ENCODE measurements around the gene ANKRD55.

GRCh38 chr5:56262279-56262678, 29.1 kb upstream of the ANKRD55 start:
- TF ChIP-seq CTCF (IDR thresholded peaks at IDR 0.05) (no peak), POLR2A (IDR thresholded peaks at IDR 0.05) (no peak)

All from heart left ventricle (tissue), 13 donors.